ENCODE data around the gene ZBTB2. TPM values are rescaled to one million over a fixed set of nuclear protein-coding genes. Genes with fewer than 3 reads are reported as not detected.
"Not testable (repeated sequence)": the region's sequence is repeated elsewhere in the genome, so short reads cannot be mapped to it uniquely, and the experiment has no call there.

The ZBTB2 gene
- total RNA-seq, 3 donors from 2014 or later = 9.9 to 20.5 (median 15.1) TPM

DNA sequence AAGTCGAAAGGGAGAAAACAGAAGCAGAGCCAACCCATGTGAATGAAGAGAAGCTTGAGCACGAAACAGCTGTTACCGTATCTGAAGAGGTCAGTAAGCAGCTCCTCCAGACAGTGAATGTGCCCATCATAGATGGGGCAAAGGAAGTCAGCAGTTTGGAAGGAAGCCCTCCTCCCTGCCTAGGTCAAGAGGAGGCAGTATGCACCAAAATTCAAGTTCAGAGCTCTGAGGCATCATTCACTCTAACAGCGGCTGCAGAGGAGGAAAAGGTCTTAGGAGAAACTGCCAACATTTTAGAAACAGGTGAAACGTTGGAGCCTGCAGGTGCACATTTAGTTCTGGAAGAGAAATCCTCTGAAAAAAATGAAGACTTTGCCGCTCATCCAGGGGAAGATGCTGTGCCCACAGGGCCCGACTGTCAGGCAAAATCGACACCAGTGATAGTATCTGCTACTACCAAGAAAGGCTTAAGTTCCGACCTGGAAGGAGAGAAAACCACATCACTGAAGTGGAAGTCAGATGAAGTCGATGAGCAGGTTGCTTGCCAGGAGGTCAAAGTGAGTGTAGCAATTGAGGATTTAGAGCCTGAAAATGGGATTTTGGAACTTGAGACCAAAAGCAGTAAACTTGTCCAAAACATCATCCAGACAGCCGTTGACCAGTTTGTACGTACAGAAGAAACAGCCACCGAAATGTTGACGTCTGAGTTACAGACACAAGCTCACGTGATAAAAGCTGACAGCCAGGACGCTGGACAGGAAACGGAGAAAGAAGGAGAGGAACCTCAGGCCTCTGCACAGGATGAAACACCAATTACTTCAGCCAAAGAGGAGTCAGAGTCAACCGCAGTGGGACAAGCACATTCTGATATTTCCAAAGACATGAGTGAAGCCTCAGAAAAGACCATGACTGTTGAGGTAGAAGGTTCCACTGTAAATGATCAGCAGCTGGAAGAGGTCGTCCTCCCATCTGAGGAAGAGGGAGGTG lies 38.7 kb downstream of the ZBTB2 start:
- Histone ChIP-seq H3K27ac (no peak overlapping the region), H3K36me3 (no peaks in the 10 kb centered on the region), H3K4me1 (no peaks in the 10 kb centered on the region), H3K9me3 (no peaks in the 10 kb centered on the region), H3K4me3 (no peak overlapping the region), H3K27me3 (no peaks in the 10 kb centered on the region)
- no peak for DNase-seq (ENCODE audit: low spot score in 2 of 2)
- TF ChIP-seq POLR2A (IDR thresholded peaks at IDR 0.05) (no peak), POLR2AphosphoS5 (IDR thresholded peaks at IDR 0.05) (no peak)
- TF ChIP-seq, protein P1, sequence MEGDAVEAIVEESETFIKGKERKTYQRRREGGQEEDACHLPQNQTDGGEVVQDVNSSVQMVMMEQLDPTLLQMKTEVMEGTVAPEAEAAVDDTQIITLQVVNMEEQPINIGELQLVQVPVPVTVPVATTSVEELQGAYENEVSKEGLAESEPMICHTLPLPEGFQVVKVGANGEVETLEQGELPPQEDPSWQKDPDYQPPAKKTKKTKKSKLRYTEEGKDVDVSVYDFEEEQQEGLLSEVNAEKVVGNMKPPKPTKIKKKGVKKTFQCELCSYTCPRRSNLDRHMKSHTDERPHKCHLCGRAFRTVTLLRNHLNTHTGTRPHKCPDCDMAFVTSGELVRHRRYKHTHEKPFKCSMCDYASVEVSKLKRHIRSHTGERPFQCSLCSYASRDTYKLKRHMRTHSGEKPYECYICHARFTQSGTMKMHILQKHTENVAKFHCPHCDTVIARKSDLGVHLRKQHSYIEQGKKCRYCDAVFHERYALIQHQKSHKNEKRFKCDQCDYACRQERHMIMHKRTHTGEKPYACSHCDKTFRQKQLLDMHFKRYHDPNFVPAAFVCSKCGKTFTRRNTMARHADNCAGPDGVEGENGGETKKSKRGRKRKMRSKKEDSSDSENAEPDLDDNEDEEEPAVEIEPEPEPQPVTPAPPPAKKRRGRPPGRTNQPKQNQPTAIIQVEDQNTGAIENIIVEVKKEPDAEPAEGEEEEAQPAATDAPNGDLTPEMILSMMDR (IDR thresholded peaks at IDR 0.05) = no peak
- intact Hi-C loops (cut with DNase I; ENCODE audit: low total_unique reads) = no loop called here

DNA sequence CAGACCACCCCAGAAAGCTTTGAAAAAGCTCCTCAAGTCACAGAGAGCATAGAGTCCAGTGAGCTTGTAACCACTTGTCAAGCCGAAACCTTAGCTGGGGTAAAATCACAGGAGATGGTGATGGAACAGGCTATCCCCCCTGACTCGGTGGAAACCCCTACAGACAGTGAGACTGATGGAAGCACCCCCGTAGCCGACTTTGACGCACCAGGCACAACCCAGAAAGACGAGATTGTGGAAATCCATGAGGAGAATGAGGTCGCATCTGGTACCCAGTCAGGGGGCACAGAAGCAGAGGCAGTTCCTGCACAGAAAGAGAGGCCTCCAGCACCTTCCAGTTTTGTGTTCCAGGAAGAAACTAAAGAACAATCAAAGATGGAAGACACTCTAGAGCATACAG lies 39.6 kb downstream of the ZBTB2 start:
- Histone ChIP-seq H3K27ac (no peak overlapping the region), H3K36me3 (no peaks in the 10 kb centered on the region), H3K4me1 (no peaks in the 10 kb centered on the region), H3K9me3 (no peaks in the 10 kb centered on the region), H3K4me3 (no peak overlapping the region), H3K27me3 (no peaks in the 10 kb centered on the region)
- TF ChIP-seq POLR2A (IDR thresholded peaks at IDR 0.05) (no peak), POLR2AphosphoS5 (IDR thresholded peaks at IDR 0.05) (no peak)
- TF ChIP-seq, protein P1 (IDR thresholded peaks at IDR 0.05) = no peak
- DNase-seq (ENCODE audit: low spot score in 2 of 2) = no peak
- intact Hi-C loops (cut with DNase I; ENCODE audit: low total_unique reads) = no loop called here

DNA sequence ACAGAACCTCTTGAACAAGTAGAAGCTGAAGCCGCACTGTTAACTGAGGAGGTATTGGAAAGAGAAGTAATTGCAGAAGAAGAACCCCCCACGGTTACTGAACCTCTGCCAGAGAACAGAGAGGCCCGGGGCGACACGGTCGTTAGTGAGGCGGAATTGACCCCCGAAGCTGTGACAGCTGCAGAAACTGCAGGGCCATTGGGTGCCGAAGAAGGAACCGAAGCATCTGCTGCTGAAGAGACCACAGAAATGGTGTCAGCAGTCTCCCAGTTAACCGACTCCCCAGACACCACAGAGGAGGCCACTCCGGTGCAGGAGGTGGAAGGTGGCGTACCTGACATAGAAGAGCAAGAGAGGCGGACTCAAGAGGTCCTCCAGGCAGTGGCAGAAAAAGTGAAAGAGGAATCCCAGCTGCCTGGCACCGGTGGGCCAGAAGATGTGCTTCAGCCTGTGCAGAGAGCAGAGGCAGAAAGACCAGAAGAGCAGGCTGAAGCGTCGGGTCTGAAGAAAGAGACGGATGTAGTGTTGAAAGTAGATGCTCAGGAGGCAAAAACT lies 40.1 kb downstream of the ZBTB2 start:
- no peaks in the 10 kb centered on the region for H3K36me3 ChIP-seq
- H3K4me1 ChIP-seq = no peaks in the 10 kb centered on the region
- no peak overlapping the region for H3K4me3 ChIP-seq
- H3K27ac ChIP-seq = no peak overlapping the region
- intact Hi-C loops (cut with DNase I; ENCODE audit: low total_unique reads) = no loop called here
- no peaks in the 10 kb centered on the region for H3K9me3 ChIP-seq
- DNase-seq (ENCODE audit: low spot score in 2 of 2) = no peak
- no peaks in the 10 kb centered on the region for H3K27me3 ChIP-seq
- TF ChIP-seq POLR2A (IDR thresholded peaks at IDR 0.05) = no peak

DNA sequence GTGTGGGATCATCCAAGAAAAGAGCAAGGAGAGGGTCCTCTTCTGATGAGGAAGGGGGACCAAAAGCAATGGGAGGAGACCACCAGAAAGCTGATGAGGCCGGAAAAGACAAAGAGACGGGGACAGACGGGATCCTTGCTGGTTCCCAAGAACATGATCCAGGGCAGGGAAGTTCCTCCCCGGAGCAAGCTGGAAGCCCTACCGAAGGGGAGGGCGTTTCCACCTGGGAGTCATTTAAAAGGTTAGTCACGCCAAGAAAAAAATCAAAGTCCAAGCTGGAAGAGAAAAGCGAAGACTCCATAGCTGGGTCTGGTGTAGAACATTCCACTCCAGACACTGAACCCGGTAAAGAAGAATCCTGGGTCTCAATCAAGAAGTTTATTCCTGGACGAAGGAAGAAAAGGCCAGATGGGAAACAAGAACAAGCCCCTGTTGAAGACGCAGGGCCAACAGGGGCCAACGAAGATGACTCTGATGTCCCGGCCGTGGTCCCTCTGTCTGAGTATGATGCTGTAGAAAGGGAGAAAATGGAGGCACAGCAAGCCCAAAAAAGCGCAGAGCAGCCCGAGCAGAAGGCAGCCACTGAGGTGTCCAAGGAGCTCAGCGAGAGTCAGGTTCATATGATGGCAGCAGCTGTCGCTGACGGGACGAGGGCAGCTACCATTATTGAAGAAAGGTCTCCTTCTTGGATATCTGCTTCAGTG lies 40.8 kb downstream of the ZBTB2 start:
- Histone ChIP-seq H3K4me1 (no peaks in the 10 kb centered on the region), H3K4me3 (no peak overlapping the region), H3K27me3 (no peaks in the 10 kb centered on the region), H3K9me3 (no peaks in the 10 kb centered on the region), H3K27ac (no peak overlapping the region), H3K36me3 (no peaks in the 10 kb centered on the region)
- TF ChIP-seq POLR2A (IDR thresholded peaks at IDR 0.05) (no peak), POLR2AphosphoS5 (IDR thresholded peaks at IDR 0.05) (no peak)
- TF ChIP-seq, protein P1 (IDR thresholded peaks at IDR 0.05) = no peak
- intact Hi-C loops (cut with DNase I; ENCODE audit: low total_unique reads) = no loop called here
- no peak for DNase-seq (ENCODE audit: low spot score in 2 of 2)

DNA sequence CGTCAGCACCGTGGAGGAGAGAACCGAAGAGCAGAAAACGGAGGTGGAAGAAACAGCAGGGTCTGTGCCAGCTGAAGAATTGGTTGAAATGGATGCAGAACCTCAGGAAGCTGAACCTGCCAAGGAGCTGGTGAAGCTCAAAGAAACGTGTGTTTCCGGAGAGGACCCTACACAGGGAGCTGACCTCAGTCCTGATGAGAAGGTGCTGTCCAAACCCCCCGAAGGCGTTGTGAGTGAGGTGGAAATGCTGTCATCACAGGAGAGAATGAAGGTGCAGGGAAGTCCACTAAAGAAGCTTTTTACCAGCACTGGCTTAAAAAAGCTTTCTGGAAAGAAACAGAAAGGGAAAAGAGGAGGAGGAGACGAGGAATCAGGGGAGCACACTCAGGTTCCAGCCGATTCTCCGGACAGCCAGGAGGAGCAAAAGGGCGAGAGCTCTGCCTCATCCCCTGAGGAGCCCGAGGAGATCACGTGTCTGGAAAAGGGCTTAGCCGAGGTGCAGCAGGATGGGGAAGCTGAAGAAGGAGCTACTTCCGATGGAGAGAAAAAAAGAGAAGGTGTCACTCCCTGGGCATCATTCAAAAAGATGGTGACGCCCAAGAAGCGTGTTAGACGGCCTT lies 41.6 kb downstream of the ZBTB2 start:
- no peaks in the 10 kb centered on the region for H3K36me3 ChIP-seq
- intact Hi-C loops (cut with DNase I; ENCODE audit: low total_unique reads) = no loop called here
- H3K27me3 ChIP-seq = no peaks in the 10 kb centered on the region
- TF ChIP-seq POLR2AphosphoS5 (IDR thresholded peaks at IDR 0.05) (no peak), POLR2A (IDR thresholded peaks at IDR 0.05) (no peak)
- TF ChIP-seq, protein P1 (IDR thresholded peaks at IDR 0.05) = no peak
- no peak overlapping the region for H3K27ac ChIP-seq
- no peak overlapping the region for H3K4me3 ChIP-seq
- no peaks in the 10 kb centered on the region for H3K9me3 ChIP-seq
- no peaks in the 10 kb centered on the region for H3K4me1 ChIP-seq
- no peak for DNase-seq (ENCODE audit: low spot score in 2 of 2)

DNA sequence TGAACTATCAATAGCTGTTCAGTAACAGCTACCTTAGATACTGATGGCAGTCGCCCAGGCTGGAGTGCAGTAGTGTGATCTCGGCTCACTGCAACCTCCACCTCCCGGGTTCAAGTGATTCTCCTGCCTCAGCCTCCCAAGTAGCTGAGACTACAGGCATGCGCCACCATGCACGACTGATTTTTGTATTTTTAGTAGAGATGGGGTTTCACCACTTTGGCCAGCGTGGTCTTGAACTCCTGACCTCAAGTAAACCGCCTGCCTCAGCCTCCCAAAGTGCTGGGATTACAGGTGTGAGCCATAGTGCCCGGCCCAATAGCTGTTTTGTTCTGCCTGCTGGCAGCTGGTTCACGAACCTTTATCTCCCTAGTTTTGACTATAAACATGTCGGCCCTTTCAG lies 48.6 kb downstream of the ZBTB2 start:
- intact Hi-C loops (cut with DNase I; ENCODE audit: low total_unique reads); H3K4me1 ChIP-seq; H3K36me3 ChIP-seq; H3K4me3 ChIP-seq; DNase-seq (ENCODE audit: low spot score in 2 of 2); H3K27me3 ChIP-seq; H3K27ac ChIP-seq; H3K9me3 ChIP-seq: not testable (repeated sequence)
